Coronary artery (tissue), 2 donors: Measurements from ENCODE around the gene ABCG2.
"Not testable (repeated sequence)": the region's sequence is repeated elsewhere in the genome, so short reads cannot be mapped to it uniquely, and the experiment has no call there.

Source experiments
- DNase-seq: peaks from one replicate; pipeline ENCODE4 v3.0.0-alpha.2; 2017; ENCODE audit warnings: low spot score
- H3K27ac ChIP-seq, 2 donors: fragments of 200-600 bp; sonication (generic); one replicate each; pipeline ENCODE4 v1.5.1; 2016 to 2019
- H3K4me3 ChIP-seq: fragments of 200-600 bp; sonication (generic); 2 replicates; pipeline ENCODE4 v1.5.1; 2016; ENCODE audit warnings: mild to moderate bottlenecking, moderate library complexity
- TF ChIP-seq, protein P1 (sequence below): fragments of 200-600 bp; sonication (generic); IDR thresholded peaks from one replicate; pipeline ENCODE4 v1.5.1; 2019; ENCODE audit warnings: antibody characterized with exemption

The ABCG2 gene

GRCh38 chr4:88119943-88120342, 38.5 kb downstream of the ABCG2 start:
- H3K27ac ChIP-seq, result no peak overlapping the region
- DNase-seq, result no peak
- TF ChIP-seq, protein P1, sequence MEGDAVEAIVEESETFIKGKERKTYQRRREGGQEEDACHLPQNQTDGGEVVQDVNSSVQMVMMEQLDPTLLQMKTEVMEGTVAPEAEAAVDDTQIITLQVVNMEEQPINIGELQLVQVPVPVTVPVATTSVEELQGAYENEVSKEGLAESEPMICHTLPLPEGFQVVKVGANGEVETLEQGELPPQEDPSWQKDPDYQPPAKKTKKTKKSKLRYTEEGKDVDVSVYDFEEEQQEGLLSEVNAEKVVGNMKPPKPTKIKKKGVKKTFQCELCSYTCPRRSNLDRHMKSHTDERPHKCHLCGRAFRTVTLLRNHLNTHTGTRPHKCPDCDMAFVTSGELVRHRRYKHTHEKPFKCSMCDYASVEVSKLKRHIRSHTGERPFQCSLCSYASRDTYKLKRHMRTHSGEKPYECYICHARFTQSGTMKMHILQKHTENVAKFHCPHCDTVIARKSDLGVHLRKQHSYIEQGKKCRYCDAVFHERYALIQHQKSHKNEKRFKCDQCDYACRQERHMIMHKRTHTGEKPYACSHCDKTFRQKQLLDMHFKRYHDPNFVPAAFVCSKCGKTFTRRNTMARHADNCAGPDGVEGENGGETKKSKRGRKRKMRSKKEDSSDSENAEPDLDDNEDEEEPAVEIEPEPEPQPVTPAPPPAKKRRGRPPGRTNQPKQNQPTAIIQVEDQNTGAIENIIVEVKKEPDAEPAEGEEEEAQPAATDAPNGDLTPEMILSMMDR, result no peak
- no peak overlapping the region for H3K4me3 ChIP-seq

DNA sequence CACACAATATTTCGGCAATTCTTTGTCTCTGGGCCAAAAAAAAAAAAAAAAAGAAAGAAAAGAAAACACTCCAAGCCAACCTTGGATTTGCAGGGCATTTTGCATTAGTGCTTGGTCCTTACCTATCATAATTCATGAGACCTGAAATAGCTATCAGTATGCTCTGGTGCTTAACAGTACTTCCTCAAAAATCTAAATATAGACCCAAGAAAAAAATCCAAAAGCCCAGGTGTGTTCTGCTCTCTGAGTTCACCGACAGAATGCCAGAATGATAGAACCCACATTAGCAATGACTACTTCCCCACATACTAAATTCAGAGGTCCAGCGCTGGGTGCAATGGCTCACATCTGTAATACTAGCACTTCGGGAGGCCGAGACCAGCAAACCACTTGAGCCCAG, 42.9 kb downstream of the ABCG2 start:
- no peak for DNase-seq
- Histone ChIP-seq H3K4me3 (no peak overlapping the region), H3K27ac (no peak overlapping the region)
- TF ChIP-seq, protein P1, result no peak

- DNase-seq, result no peak
- Histone ChIP-seq H3K4me3 (no peak overlapping the region), H3K27ac (no peak overlapping the region)
- TF ChIP-seq, protein P1, result no peak
Observed at GRCh38 chr4:88112856-88113255, 45.6 kb downstream of the ABCG2 start.

DNA sequence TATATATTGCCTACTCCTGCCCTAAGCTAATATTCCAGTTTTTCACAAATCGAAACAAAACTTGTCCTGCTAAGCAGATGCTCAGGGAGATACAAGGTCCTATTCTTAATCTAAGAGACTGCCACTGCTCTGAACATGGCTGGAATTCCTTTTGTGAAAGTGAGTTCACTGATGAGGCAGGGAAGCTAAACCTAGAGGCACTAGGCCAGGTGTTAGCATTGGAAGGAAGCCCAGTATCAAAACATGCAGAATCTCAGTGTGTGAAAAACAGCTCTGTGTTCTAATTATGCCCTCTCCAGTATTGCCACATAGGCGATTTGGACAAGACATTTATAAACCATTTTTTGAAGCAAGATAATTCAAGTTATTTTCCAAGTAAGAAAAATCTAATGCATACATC, 47.6 kb downstream of the ABCG2 start:
- TF ChIP-seq, protein P1, result no peak
- no peak overlapping the region for H3K4me3 ChIP-seq
- no peak overlapping the region for H3K27ac ChIP-seq
- DNase-seq, result no peak

DNA sequence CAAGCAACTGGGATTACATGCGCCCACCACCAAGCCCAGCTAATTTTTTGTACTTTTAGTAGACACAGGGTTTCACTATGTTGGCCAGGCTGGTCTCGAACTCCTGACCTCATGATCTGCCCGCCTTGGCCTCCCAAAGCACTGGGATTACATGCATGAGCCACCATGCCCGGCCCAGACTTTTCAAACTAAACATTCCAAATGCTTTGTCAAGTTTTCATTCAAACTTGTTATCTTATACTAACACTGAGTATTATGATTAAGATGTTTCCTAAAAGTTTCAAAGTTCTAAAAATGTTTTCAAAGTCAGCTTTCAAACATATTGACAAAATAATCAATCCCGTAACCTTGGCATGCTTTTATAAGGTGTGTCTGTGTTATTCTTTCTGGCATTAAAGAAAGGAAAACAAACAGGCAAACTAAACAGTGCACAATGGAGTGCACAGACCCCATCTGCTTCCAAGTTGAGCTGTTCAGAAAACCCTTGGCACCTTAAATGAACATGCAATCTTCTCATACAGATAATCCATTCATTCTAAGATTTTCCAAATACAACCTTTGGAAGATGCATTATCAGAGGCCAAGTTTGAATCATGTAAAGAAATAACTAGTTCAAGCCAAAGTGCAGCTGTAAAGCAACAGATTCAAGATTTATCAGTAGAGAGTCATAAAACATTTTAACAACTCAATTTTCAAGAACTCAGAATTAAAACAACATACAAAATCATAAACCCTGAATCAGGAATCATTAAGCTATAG, 49.1 kb downstream of the ABCG2 start:
- Histone ChIP-seq H3K27ac (no peak overlapping the region), H3K4me3 (no peak overlapping the region)
- no peak for DNase-seq
- TF ChIP-seq, protein P1, result no peak

- no peak overlapping the region for H3K27ac ChIP-seq
- no peak for DNase-seq
- H3K4me3 ChIP-seq, result no peak overlapping the region
- TF ChIP-seq, protein P1, result no peak
Observed at GRCh38 chr4:88108747-88109122, 49.7 kb downstream of the ABCG2 start.

GRCh38 chr4:88108108-88108465, 50.4 kb downstream of the ABCG2 start:
- H3K4me3 ChIP-seq, DNase-seq, H3K27ac ChIP-seq: not testable (repeated sequence)
